Adrenal gland (tissue), 12 donors: ENCODE measurements around the gene KDM5D. TPM values are rescaled to one million over a fixed set of nuclear protein-coding genes. Genes with fewer than 3 reads are reported as not detected.

ENCODE experiments used
- DNase-seq, 7 donors: peaks; one replicate each; pipeline ENCODE4 v3.0.0-alpha.2; 2019 to 2020
- H3K27ac ChIP-seq, 5 donors: fragments of 200-600 bp; sonication (generic) in 4 of 5; 1 replicate in 3 of 5; 2 replicates in 2 of 5; pipeline versions ENCODE4 v1.5.1 to v1.8.0; 2016 to 2020; ENCODE audit warnings: mild to moderate bottlenecking in 1 of 5
- H3K27me3 ChIP-seq: fragments of 200-600 bp; 2 replicates; pipeline ENCODE4 v1.8.0; 2021
- H3K36me3 ChIP-seq, 2 donors: fragments of 200-600 bp; replicated peaks in 1 of 2; 1 replicate in 1 of 2; 2 replicates in 1 of 2; pipeline versions ENCODE4 v1.5.1 to v1.8.0; 2018 to 2022
- H3K4me1 ChIP-seq, 2 donors: fragments of 200-600 bp; replicated peaks in 1 of 2; 1 replicate in 1 of 2; 2 replicates in 1 of 2; pipeline versions ENCODE4 v1.5.1 to v1.8.0; 2018 to 2021
- H3K4me3 ChIP-seq, 4 donors: fragments of 200-600 bp; sonication (generic) in 3 of 4; one replicate each; pipeline ENCODE4 v1.5.1; 2016 to 2018
- H3K9me3 ChIP-seq, 3 donors: fragments of 200-600 bp; sonication (generic) in 1 of 3; replicated peaks in 1 of 3; 1 replicate in 2 of 3; 2 replicates in 1 of 3; pipeline versions ENCODE4 v1.5.1 to v1.8.0; 2016 to 2021
- POLR2A ChIP-seq, 2 donors: fragments of 450-650 bp; IDR thresholded peaks; one replicate each; pipeline ENCODE4 v1.6.1; 2017; ENCODE audit warnings: antibody characterized with exemption in 2 of 2, mild to moderate bottlenecking in 2 of 2, moderate library complexity in 1 of 2
- WGBS, 4 donors: extraction: QIAGEN DNeasy Blood & Tissue Kit in 2 of 4; methylation state at CpG; one replicate each; pipeline versions ENCODE4 v1.1.5 to v1.1.7; 2013 to 2017; 5-methylcytosine and 5-hydroxymethylcytosine counted together
- intact Hi-C, 2 donors: fragments of 100-400 bp; cut with DNase I; formaldehyde crosslinking; loops; one replicate each; pipeline versions ENCODE4 v1.14.1 to v1.15.0; 2022 to 2023
- polyA plus RNA-seq, 3 donors: library from polyadenylated mRNA; stranded (reverse); fragments of 200-250 nt in 2 of 3; fragments of 350-450 nt in 1 of 3; fragmentation: Illumina TruSeq in 1 of 3; extraction: RNeasy Lipid Tissue Mini Kit (QIAGEN cat#74804) in 1 of 3; gene quantifications; one replicate each; pipeline ENCODE4 v1.2.3, GENCODE V29; 2013 to 2014
- total RNA-seq, 9 donors: library from RNA; depleted of rRNA in 4 of 9; stranded (reverse); fragments of >200 nt in 4 of 9; fragments of 120-200 nt in 1 of 9; fragmentation: NEBNext Ultra II Directional in 1 of 9; extraction: Animal tissue kit (Norgen Biotek cat#: 25700) in 1 of 9; gene quantifications; one replicate each; pipeline versions ENCODE4 v1.1.0 to v1.2.4, GENCODE V29; 2013 to 2023
- TF ChIP-seq, protein P1 (sequence below), 6 experiments: fragments of 450-650 bp in 4 of 6; fragments of 200-600 bp in 2 of 6; sonication (generic) in 1 of 6; IDR thresholded peaks; 1 replicate in 5 of 6; 2 replicates in 1 of 6; pipeline versions ENCODE4 v1.5.1 to v1.8.0; 2016 to 2021; ENCODE audit warnings: antibody characterized with exemption in 6 of 6, mild to moderate bottlenecking in 2 of 6, moderate library complexity in 1 of 6
- donor health status: healthy with polysubstance abuse.
- donor health status: Bipolar disorder and iron deficiency.
- donor health status: DM: yes; HTN: yes; CAD: no.
- donor health status: DM: no; HTN: no; CAD: no.
- donor health status: DM: no; HTN: no; CAD: no.
- donor health status: DM: yes; HTN: yes; CAD: no.

Gene KDM5D
- total and polyA plus RNA-seq, 12 donors = 0.27 to 117 (median 79.2) TPM; not detected in 5

DNA sequence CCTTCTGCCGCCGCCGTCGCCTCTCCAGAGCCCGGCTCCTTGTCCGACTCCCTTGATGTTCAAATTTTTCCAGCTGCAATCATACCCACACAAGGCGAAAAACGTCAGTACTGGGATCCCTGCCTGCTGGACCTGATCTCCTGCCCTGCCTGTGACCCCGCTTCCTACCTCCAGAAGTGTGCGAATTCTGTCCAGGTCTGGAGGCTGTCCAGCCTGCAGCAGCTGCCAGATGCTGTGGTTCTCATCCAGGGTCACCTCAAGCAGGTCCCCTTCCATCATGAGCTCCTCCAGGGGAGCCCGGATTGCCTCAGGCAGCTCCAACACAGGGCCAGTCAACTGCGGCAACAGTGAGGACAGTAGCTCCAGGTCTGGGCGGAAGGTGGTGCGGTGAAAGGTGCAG, 38.3 kb downstream of the KDM5D start:
- no peak for TF ChIP-seq POLR2A (IDR thresholded peaks at IDR 0.05)

DNA sequence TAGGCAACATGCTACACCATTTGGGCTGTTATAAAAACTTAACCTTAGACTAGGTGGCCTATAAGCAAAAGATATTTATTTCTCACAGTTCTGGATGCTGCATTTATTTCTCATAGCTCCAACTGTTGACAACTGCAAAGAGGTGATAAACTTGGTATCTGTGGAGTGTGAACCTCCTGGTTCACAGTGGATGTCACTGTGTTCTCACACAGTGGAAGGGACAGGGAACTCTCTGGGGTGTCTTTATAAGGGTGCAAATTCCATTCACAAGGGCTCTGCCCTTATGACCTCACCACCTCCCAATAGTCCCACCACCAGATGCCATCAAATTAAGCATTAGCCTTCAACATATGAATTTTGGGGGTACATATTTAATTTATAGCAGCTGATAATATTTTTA, 46.0 kb downstream of the KDM5D start:
- no peak for TF ChIP-seq POLR2A (IDR thresholded peaks at IDR 0.05)
- TF ChIP-seq, protein P1, sequence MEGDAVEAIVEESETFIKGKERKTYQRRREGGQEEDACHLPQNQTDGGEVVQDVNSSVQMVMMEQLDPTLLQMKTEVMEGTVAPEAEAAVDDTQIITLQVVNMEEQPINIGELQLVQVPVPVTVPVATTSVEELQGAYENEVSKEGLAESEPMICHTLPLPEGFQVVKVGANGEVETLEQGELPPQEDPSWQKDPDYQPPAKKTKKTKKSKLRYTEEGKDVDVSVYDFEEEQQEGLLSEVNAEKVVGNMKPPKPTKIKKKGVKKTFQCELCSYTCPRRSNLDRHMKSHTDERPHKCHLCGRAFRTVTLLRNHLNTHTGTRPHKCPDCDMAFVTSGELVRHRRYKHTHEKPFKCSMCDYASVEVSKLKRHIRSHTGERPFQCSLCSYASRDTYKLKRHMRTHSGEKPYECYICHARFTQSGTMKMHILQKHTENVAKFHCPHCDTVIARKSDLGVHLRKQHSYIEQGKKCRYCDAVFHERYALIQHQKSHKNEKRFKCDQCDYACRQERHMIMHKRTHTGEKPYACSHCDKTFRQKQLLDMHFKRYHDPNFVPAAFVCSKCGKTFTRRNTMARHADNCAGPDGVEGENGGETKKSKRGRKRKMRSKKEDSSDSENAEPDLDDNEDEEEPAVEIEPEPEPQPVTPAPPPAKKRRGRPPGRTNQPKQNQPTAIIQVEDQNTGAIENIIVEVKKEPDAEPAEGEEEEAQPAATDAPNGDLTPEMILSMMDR (IDR thresholded peaks at IDR 0.05) = no peak
- no peak overlapping the region for H3K4me3 ChIP-seq
- intact Hi-C loops = no loop called here

More for the DNA sequence above, 38.3 kb downstream of the KDM5D start:
- no peaks in the 10 kb centered on the region for H3K27me3 ChIP-seq
- H3K9me3 ChIP-seq = no peaks in the 10 kb centered on the region
- intact Hi-C loops = no loop called here
- no peaks in the 10 kb centered on the region for H3K36me3 ChIP-seq
- H3K4me3 ChIP-seq = no peak overlapping the region
- 92 to 93% methylated on average over 13 to 14 of the region's 14 CpGs; no CpG with 5 or more reads in 2 of the 4 donors for WGBS, 4 donors
- DNase-seq = no peak
- no peaks in the 10 kb centered on the region for H3K4me1 ChIP-seq
- no peak overlapping the region for H3K27ac ChIP-seq

DNA sequence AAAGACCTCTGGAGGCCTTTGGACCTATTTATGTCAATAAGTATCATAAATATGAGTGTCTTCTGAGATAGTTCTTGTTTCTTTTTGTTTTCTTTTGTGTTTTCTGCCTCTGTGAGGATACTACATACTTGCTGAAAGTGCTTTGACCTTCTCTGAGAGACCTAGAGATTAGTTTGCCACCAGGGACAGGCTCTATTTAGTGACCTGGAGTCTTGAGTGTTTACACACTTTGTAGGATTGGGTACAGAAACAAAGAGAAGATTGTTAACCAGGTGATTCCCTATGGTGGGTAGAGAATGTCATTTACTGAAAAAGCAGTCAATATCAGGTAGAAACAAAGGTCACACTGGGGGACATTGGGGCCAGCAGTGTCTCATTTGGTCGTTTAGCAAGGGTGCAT, 63.7 kb downstream of the KDM5D start:
- no peak for TF ChIP-seq POLR2A (IDR thresholded peaks at IDR 0.05)
- TF ChIP-seq, protein P1 (IDR thresholded peaks at IDR 0.05) = no peak
- no peak overlapping the region for H3K4me3 ChIP-seq
- no peaks in the 10 kb centered on the region for H3K27me3 ChIP-seq
- 0 to 44% methylated on average over 1 of the region's 1 CpG; no CpG with 5 or more reads in 2 of the 4 donors for WGBS, 4 donors
- H3K27ac ChIP-seq = no peak overlapping the region
- H3K36me3 ChIP-seq = no peaks in the 10 kb centered on the region
- no peaks in the 10 kb centered on the region for H3K4me1 ChIP-seq
- DNase-seq = no peak
- intact Hi-C loops = no loop called here
- no peaks in the 10 kb centered on the region for H3K9me3 ChIP-seq

More for the DNA sequence above, 46.0 kb downstream of the KDM5D start:
- DNase-seq = no peak
- H3K27ac ChIP-seq = no peak overlapping the region
- no peaks in the 10 kb centered on the region for H3K27me3 ChIP-seq
- no peaks in the 10 kb centered on the region for H3K4me1 ChIP-seq
- no peaks in the 10 kb centered on the region for H3K36me3 ChIP-seq
- no peaks in the 10 kb centered on the region for H3K9me3 ChIP-seq
